Glutamatergic neuron (in vitro differentiated cells): ENCODE measurements around the gene NR4A1. TPM values are rescaled to one million over a fixed set of nuclear protein-coding genes. Genes with fewer than 3 reads are reported as not detected.

ENCODE experiments used
- DNase-seq: peaks from one replicate; pipeline ENCODE4 v3.0.0; 2022
- H3K27ac Mint-ChIP-seq: one replicate; pipeline ENCODE4 v1.8.0; 2020; ENCODE audit warnings: mild to moderate bottlenecking, mixed read lengths, inconsistent platforms; ENCODE audit not compliant: unreplicated experiment
- H3K27me3 Mint-ChIP-seq: one replicate; pipeline ENCODE4 v1.8.0; 2020; ENCODE audit warnings: mild to moderate bottlenecking, moderate library complexity, mixed read lengths, inconsistent platforms; ENCODE audit not compliant: unreplicated experiment
- H3K36me3 Mint-ChIP-seq: one replicate; pipeline ENCODE4 v1.8.0; 2020; ENCODE audit warnings: mild to moderate bottlenecking, mixed read lengths, inconsistent platforms; ENCODE audit not compliant: unreplicated experiment
- H3K4me1 Mint-ChIP-seq: one replicate; pipeline ENCODE4 v1.8.0; 2020; ENCODE audit warnings: mild to moderate bottlenecking, low read depth, mixed read lengths, inconsistent platforms; ENCODE audit not compliant: unreplicated experiment
- H3K4me3 Mint-ChIP-seq: one replicate; pipeline ENCODE4 v1.8.0; 2020; ENCODE audit warnings: mild to moderate bottlenecking, mixed read lengths, inconsistent platforms; ENCODE audit not compliant: unreplicated experiment
- H3K9me3 Mint-ChIP-seq: one replicate; pipeline ENCODE4 v1.8.0; 2020; ENCODE audit warnings: mild to moderate bottlenecking, moderate library complexity, mixed read lengths, inconsistent platforms; ENCODE audit not compliant: unreplicated experiment
- total RNA-seq: library from RNA; stranded (reverse); fragmentation: NEBNext Ultra II Directional; extraction: Animal tissue kit (Norgen Biotek cat#: 25700); gene quantifications from one replicate; pipeline ENCODE4 v1.2.1, GENCODE V29; 2021; ENCODE audit not compliant: unreplicated experiment
- TF ChIP-seq, protein P1 (sequence below): fragments of 200-600 bp; sonication (generic); IDR thresholded peaks from one replicate; pipeline ENCODE4 v1.5.0; 2021; ENCODE audit not compliant: partially characterized antibody, unreplicated experiment

NR4A1 gene
- total RNA-seq, 1 donor from 2014 or later, result 8.5 TPM

DNA sequence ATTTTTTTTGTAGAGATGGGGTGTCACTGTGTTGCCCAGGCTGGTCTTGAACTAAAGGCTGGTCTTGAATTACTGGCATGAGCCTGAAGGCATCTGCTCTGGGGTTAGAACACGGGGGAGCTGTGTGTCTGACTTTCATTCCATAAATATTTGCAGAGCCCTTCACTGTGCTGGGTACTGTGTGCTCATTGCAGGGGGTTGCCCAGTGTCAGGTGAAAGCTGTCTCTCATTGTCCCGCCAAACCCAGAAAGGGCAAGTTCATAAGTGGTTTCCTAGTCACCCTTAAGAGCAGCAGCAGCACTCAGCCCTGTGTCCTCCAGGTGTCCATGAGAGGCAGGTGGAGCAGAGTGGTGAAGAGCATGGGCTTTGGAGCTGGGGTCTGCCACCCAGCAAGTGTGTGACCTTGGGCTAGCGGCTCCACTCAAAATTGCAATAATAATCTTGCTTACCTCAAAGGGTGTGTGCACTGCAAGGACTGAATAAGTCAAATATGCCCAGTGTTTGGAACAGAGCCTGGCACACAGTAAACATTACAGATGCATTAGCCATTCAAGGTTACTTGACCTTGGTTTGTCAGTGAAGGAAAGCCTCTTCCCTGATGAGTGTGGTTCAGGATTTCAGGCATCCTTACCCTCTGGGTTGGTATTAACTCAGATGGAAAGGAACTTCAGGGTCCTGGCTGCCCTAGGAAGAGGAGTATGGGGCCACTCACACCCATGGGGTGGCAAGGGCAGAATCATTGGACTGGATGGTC is 23.9 kb downstream of the NR4A1 start:
- Mint-ChIP-seq H3K4me3 (no peak overlapping the region), H3K27ac (no peak overlapping the region), H3K4me1 (peaks cover 23% of the 10 kb centered on the region), H3K36me3 (no peaks in the 10 kb centered on the region), H3K27me3 (peaks cover 2% of the 10 kb centered on the region), H3K9me3 (no peaks in the 10 kb centered on the region)
- TF ChIP-seq, protein P1, sequence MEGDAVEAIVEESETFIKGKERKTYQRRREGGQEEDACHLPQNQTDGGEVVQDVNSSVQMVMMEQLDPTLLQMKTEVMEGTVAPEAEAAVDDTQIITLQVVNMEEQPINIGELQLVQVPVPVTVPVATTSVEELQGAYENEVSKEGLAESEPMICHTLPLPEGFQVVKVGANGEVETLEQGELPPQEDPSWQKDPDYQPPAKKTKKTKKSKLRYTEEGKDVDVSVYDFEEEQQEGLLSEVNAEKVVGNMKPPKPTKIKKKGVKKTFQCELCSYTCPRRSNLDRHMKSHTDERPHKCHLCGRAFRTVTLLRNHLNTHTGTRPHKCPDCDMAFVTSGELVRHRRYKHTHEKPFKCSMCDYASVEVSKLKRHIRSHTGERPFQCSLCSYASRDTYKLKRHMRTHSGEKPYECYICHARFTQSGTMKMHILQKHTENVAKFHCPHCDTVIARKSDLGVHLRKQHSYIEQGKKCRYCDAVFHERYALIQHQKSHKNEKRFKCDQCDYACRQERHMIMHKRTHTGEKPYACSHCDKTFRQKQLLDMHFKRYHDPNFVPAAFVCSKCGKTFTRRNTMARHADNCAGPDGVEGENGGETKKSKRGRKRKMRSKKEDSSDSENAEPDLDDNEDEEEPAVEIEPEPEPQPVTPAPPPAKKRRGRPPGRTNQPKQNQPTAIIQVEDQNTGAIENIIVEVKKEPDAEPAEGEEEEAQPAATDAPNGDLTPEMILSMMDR, result no peak
- DNase-seq, result no peak

DNA sequence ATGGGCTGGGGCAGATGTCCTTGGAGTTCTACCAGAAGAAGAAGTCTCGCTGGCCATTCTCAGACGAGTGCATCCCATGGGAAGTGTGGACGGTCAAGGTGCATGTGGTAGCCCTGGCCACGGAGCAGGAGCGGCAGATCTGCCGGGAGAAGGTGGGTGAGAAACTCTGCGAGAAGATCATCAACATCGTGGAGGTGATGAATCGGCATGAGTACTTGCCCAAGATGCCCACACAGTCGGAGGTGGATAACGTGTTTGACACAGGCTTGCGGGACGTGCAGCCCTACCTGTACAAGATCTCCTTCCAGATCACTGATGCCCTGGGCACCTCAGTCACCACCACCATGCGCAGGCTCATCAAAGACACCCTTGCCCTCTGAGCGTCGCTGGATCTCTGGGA is 25.6 kb downstream of the NR4A1 start:
- Mint-ChIP-seq H3K27ac (no peak overlapping the region), H3K27me3 (peaks cover 6% of the 10 kb centered on the region), H3K4me1 (peaks cover 24% of the 10 kb centered on the region), H3K36me3 (no peaks in the 10 kb centered on the region), H3K9me3 (no peaks in the 10 kb centered on the region), H3K4me3 (no peak overlapping the region)
- DNase-seq, result no peak
- TF ChIP-seq, protein P1, result no peak

DNA sequence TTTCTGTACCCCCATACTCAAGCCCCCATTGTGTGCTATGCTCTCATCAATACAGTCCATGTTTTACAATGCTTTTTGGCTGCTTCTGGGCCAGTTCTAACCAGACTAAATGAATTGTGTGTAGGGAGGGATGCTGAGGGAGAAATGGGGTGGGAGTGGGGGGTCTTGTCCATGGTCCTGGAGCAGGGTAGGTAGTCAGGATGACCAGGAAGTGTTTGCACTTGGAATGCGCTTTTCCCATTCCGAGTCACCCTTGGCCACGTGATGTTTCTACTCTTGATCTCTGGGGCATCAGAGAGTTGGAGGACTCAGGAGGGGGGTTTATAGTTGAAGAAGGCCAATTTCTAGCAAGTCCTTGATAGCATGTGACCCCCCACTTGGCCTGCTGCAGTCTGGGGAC is 27.0 kb downstream of the NR4A1 start:
- peaks cover 9% of the 10 kb centered on the region for H3K27me3 Mint-ChIP-seq
- no peaks in the 10 kb centered on the region for H3K9me3 Mint-ChIP-seq
- DNase-seq, result no peak
- no peaks in the 10 kb centered on the region for H3K36me3 Mint-ChIP-seq
- TF ChIP-seq, protein P1, result no peak
- no peak overlapping the region for H3K27ac Mint-ChIP-seq
- H3K4me1 Mint-ChIP-seq, result peaks cover 29% of the 10 kb centered on the region
- no peak overlapping the region for H3K4me3 Mint-ChIP-seq

DNA sequence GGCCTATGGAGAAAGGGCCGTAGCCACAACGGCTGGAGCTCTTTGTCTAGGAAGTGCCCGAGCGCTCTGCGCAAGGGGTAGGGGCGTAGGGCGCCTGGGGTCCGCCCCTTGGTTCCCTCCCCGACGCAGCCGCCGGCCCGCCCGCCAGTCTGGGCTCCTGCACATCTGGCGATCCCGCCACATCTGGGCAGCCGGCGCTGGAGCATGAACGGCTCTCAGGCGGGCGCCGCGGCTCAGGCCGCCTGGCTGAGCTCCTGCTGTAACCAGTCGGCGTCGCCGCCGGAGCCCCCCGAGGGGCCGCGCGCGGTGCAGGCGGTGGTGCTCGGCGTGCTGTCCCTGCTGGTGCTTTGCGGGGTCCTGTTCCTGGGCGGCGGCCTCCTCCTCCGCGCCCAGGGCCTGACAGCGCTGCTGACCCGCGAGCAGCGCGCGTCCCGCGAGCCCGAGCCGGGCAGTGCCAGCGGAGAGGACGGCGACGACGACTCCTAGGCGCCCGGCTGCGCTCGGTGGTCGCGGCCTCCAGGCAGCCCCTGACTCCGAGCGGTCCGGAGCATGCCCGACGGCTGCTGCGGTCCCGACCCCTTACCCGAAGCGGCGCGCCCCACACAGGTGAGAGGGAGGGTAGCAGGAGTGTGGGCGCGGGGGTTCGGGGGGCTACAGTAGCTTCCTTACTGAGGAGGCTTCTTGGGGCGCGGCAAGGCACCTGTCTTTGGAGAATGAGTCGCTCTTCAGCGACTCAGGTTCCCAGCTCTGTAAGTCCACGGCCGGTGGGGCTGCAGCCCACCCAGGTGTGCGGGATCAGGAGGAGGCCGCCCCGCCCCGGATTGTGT is 28.5 kb downstream of the NR4A1 start, which contains the start of gene SMIM41:
Gene SMIM41 (plus strand): TSS at position 129 of the 827 bp plus-strand sequence. CDS start 76 bp downstream, at position 205.
- Mint-ChIP-seq H3K4me3 (peak within 1 kb of the TSS; percentile 11), H3K27ac (no peak within 1 kb of the TSS), H3K36me3 (no peaks in the 10 kb centered on the region), H3K27me3 (peaks cover 8% of the 10 kb centered on the region), H3K9me3 (peaks cover 2% of the 10 kb centered on the region), H3K4me1 (peaks cover 23% of the 10 kb centered on the region)
- DNase-seq, result peak; percentile 50
- TF ChIP-seq, protein P1, result no peak
